KMS-11 (cell line): Measurements from ENCODE around the gene TUBA3C.

ENCODE experiments used
- H2AFZ ChIP-seq: fragments of 200-600 bp; sonication (generic); 2 replicates; pipeline ENCODE4 v1.6.1; 2016; ENCODE audit warnings: antibody characterized with exemption, mixed run types, low read depth
- H3K27ac ChIP-seq: fragments of 200-600 bp; sonication (generic); 2 replicates; pipeline ENCODE4 v1.6.1; 2016; ENCODE audit warnings: mild to moderate bottlenecking, mixed run types
- H3K27me3 ChIP-seq: fragments of 200-600 bp; sonication (generic); 2 replicates; pipeline ENCODE4 v1.6.1; 2017; ENCODE audit warnings: mild to moderate bottlenecking, low read depth, mixed run types, moderate library complexity; ENCODE audit not compliant: insufficient read depth
- H3K36me3 ChIP-seq: fragments of 200-600 bp; sonication (generic); 2 replicates; pipeline ENCODE4 v1.6.1; 2017; ENCODE audit warnings: mild to moderate bottlenecking, mixed run types; ENCODE audit not compliant: insufficient read depth
- H3K4me1 ChIP-seq: fragments of 200-600 bp; sonication (generic); 2 replicates; pipeline ENCODE4 v1.6.1; 2016; ENCODE audit warnings: mild to moderate bottlenecking, low read depth, mixed run types; ENCODE audit not compliant: poor library complexity, severe bottlenecking
- H3K4me2 ChIP-seq: fragments of 200-600 bp; sonication (generic); 2 replicates; pipeline ENCODE4 v1.7.0; 2016; ENCODE audit warnings: mild to moderate bottlenecking, mixed run types
- H3K4me3 ChIP-seq: fragments of 200-600 bp; sonication (generic); IDR thresholded peaks from 2 replicates; pipeline ENCODE4 v1.6.1; 2017; ENCODE audit warnings: low read depth, low read length, mixed read lengths; ENCODE audit not compliant: insufficient read depth
- H3K79me2 ChIP-seq: fragments of 200-600 bp; sonication (generic); 2 replicates; pipeline ENCODE4 v1.6.1; 2016; ENCODE audit warnings: low read depth, mixed run types; ENCODE audit not compliant: insufficient read depth
- H3K9ac ChIP-seq: fragments of 200-600 bp; sonication (generic); 2 replicates; pipeline ENCODE4 v1.6.1; 2016; ENCODE audit warnings: mild to moderate bottlenecking, mixed run types
- H4K20me1 ChIP-seq: fragments of 200-600 bp; sonication (generic); 2 replicates; pipeline ENCODE4 v1.6.1; 2016; ENCODE audit warnings: mild to moderate bottlenecking, mixed run types; ENCODE audit not compliant: insufficient read depth
- TF ChIP-seq, protein P1 (sequence below): fragments of 200-600 bp; sonication (generic); conservative IDR thresholded peaks from 2 replicates; pipeline ENCODE4 v1.6.1; 2017; ENCODE audit warnings: low read depth, mild to moderate bottlenecking, antibody characterized with exemption, low read length, moderate library complexity, mixed read lengths

The TUBA3C gene

DNA sequence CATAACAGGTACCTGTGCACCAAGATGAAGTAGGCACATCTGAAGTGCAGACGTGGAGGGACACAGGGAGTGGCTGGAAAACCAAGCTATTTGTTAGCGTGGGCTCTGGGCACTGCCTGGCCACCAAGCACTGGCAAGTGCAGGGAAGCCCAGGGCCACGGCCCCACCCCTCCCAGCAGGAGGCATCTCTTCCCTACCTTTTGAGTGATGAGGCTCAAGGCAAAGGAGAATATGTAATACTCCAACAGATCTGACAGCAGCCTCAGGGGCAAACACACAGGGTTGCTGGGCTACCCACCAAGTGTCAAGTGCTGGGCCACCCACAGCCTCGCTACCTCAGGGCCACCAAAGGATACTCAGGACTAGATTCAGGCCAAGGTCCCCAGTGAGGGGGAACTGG, 11.6 kb downstream of the TUBA3C start:
- Histone ChIP-seq H3K27me3 (no peaks in the 10 kb centered on the region), H3K36me3 (no peaks in the 10 kb centered on the region), H3K27ac (no peak overlapping the region), H3K9ac (no peak overlapping the region), H3K79me2 (no peaks in the 10 kb centered on the region), H2AFZ (no peak overlapping the region), H4K20me1 (no peaks in the 10 kb centered on the region), H3K4me3 (no peak overlapping the region), H3K4me2 (no peak overlapping the region), H3K4me1 (no peaks in the 10 kb centered on the region)
- TF ChIP-seq, protein P1, sequence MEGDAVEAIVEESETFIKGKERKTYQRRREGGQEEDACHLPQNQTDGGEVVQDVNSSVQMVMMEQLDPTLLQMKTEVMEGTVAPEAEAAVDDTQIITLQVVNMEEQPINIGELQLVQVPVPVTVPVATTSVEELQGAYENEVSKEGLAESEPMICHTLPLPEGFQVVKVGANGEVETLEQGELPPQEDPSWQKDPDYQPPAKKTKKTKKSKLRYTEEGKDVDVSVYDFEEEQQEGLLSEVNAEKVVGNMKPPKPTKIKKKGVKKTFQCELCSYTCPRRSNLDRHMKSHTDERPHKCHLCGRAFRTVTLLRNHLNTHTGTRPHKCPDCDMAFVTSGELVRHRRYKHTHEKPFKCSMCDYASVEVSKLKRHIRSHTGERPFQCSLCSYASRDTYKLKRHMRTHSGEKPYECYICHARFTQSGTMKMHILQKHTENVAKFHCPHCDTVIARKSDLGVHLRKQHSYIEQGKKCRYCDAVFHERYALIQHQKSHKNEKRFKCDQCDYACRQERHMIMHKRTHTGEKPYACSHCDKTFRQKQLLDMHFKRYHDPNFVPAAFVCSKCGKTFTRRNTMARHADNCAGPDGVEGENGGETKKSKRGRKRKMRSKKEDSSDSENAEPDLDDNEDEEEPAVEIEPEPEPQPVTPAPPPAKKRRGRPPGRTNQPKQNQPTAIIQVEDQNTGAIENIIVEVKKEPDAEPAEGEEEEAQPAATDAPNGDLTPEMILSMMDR = no peak

DNA sequence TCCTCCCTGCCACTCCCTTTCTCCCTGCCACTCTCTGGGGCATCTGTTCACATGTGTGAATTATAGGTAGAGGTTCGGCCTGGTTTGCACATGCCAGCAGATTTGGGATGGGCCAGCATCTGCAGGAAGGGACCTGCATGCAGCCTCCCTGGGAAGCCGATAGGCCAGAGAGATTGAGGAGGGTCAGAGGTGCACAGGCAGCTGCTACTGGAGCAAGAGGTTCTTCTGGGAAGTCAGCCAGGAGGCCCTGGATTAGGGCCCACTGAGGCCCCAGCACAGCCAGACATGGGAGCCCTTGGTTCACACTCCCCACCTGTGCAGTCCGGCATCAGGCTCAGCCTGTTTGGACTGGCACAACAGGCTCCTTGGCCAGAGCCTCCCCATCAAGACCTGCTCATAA, 12.1 kb downstream of the TUBA3C start:
- TF ChIP-seq, protein P1 = no peak

DNA sequence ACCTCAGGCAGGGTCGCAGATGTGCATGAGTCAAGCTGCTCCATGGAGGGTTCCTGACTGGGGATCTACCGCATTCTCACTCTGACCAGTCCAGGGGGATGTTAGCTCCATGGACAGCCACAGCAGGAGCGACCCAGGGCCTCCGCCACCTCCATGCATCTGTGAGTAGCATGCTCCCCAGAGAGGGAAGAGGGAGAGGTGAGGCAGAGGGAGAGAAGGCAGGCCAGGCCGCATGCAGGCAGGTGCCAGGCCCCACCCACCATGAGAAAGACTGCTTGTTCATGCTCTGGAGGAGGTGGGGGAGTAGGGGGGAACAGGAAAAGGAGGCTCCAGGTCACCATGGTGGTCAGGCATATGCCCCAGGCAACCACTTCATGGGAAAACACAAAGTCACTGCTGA, 20.3 kb downstream of the TUBA3C start:
- Histone ChIP-seq H3K4me1 (no peaks in the 10 kb centered on the region), H3K27me3 (no peaks in the 10 kb centered on the region), H4K20me1 (no peaks in the 10 kb centered on the region), H2AFZ (no peak overlapping the region), H3K36me3 (no peaks in the 10 kb centered on the region), H3K9ac (no peak overlapping the region), H3K27ac (no peak overlapping the region), H3K79me2 (no peaks in the 10 kb centered on the region), H3K4me3 (no peak overlapping the region), H3K4me2 (no peak overlapping the region)
- TF ChIP-seq, protein P1 = no peak

More for the DNA sequence above, 12.1 kb downstream of the TUBA3C start:
- no peaks in the 10 kb centered on the region for H3K79me2 ChIP-seq
- H3K27ac ChIP-seq = no peak overlapping the region
- H3K27me3 ChIP-seq = no peaks in the 10 kb centered on the region
- no peak overlapping the region for H3K4me3 ChIP-seq
- no peak overlapping the region for H2AFZ ChIP-seq
- H3K36me3 ChIP-seq = no peaks in the 10 kb centered on the region
- no peak overlapping the region for H3K9ac ChIP-seq
- no peaks in the 10 kb centered on the region for H3K4me1 ChIP-seq
- no peaks in the 10 kb centered on the region for H4K20me1 ChIP-seq
- no peak overlapping the region for H3K4me2 ChIP-seq

DNA sequence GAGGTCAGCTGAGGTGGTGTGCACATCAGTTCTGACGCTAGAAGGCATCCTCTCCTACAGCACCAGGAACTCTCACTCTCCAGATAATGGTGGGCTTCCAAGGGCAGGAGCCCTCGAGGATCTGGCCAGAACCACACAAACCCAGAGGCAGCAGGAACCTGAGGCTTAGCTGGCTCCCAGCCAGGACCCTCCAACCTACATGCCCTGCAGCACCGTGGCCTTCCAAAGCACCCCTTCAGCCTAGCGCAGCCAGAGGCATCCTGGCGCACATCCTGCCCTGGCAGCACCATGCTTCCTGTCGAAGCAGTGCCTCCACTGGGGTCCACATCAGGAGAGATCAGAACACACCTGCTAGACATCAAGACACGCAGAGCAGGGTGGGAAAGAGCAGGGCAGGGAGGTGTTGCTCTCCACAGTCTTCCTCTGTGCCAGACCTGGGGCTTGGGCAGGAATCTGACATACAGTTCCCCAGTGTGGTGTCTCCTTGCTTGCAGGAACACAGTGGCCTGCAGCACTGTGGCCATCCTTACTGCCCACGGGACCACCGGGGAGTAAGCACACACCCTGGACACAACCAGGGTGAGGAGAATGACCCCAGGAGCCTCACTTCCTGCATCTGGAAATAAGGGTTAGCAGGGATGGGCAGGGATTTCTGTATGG, 21.7 kb downstream of the TUBA3C start:
- Histone ChIP-seq H3K27me3 (no peaks in the 10 kb centered on the region), H2AFZ (no peak overlapping the region), H3K4me2 (no peak overlapping the region), H3K27ac (no peak overlapping the region), H3K36me3 (no peaks in the 10 kb centered on the region), H3K4me1 (no peaks in the 10 kb centered on the region), H3K9ac (no peak overlapping the region), H3K4me3 (no peak overlapping the region), H4K20me1 (no peaks in the 10 kb centered on the region), H3K79me2 (no peaks in the 10 kb centered on the region)
- TF ChIP-seq, protein P1 = no peak
